ENCODE measurements around the gene EFHC2.

GRCh38 chrX:44310227-44310626 is 33.2 kb downstream of the EFHC2 start:
- TF ChIP-seq CTCF (conservative IDR thresholded peaks at IDR 0.05; ENCODE audit: low read length), result no peak
- TF ChIP-seq EZH2phosphoT487 (IDR thresholded peaks at IDR 0.05; ENCODE audit: borderline replicate concordance, low read depth, low read length), result no peak
